ENCODE results near the gene LAG3.
"Not testable (repeated sequence)": the region's sequence is repeated elsewhere in the genome, so short reads cannot be mapped to it uniquely, and the experiment has no call there.

Gene LAG3

DNA sequence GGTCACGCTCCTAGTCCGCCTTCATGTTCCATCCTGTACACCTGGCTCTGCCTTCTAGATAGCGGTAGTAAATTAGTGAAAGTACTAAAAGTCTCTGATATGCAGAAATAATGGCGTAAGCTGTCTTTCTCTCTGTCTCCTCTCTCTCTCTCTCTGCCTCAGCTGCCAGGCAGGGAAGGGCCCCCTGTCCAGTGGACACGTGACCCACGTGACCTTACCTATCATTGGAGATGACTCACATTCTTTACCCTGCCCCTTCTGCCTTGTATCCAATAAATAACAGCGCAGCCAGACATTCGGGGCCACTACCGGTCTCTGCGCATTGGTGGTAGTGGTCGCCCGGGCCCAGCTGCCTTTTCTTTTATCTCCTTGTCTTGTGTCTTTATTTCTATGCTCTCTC lies 30.2 kb upstream of the LAG3 start:
- H3K9me3 ChIP-seq (ENCODE audit: control insufficient read depth in 1 of 2, low read length in 2 of 2); H3K4me3 ChIP-seq (ENCODE audit: low read depth in 1 of 2, low read length in 2 of 2); H3K4me1 ChIP-seq (ENCODE audit: control insufficient read depth in 1 of 2, insufficient read depth in 2 of 2, low read length in 2 of 2); H3K27me3 ChIP-seq (ENCODE audit: low read depth, low read length); H3K27ac ChIP-seq (ENCODE audit: low read length): not testable (repeated sequence)
- peaks cover 10 to 12% of the 10 kb centered on the region in 2 donors for H3K36me3 ChIP-seq (ENCODE audit: control insufficient read depth in 1 of 2, insufficient read depth in 2 of 2, low read length in 2 of 2)

GRCh38 chr12:6742834-6743233 lies 29.5 kb upstream of the LAG3 start:
- H3K36me3 ChIP-seq (ENCODE audit: control insufficient read depth in 1 of 2, insufficient read depth in 2 of 2, low read length in 2 of 2): peaks cover 18 to 19% of the 10 kb centered on the region in 2 donors
- no peaks in the 10 kb centered on the region for H3K9me3 ChIP-seq (ENCODE audit: control insufficient read depth in 1 of 2, low read length in 2 of 2)
- no peak overlapping the region for H3K27ac ChIP-seq (ENCODE audit: low read length)
- H3K4me3 ChIP-seq (ENCODE audit: low read depth in 1 of 2, low read length in 2 of 2): no peak overlapping the region
- no peaks in the 10 kb centered on the region for H3K27me3 ChIP-seq (ENCODE audit: low read depth, low read length)
- H3K4me1 ChIP-seq (ENCODE audit: control insufficient read depth in 1 of 2, insufficient read depth in 2 of 2, low read length in 2 of 2): no peaks in the 10 kb centered on the region

GRCh38 chr12:6743300-6743699 lies 29.0 kb upstream of the LAG3 start:
- H3K4me3 ChIP-seq (ENCODE audit: low read depth in 1 of 2, low read length in 2 of 2); H3K27me3 ChIP-seq (ENCODE audit: low read depth, low read length); H3K9me3 ChIP-seq (ENCODE audit: control insufficient read depth in 1 of 2, low read length in 2 of 2); H3K4me1 ChIP-seq (ENCODE audit: control insufficient read depth in 1 of 2, insufficient read depth in 2 of 2, low read length in 2 of 2); H3K27ac ChIP-seq (ENCODE audit: low read length): not testable (repeated sequence)
- H3K36me3 ChIP-seq (ENCODE audit: control insufficient read depth in 1 of 2, insufficient read depth in 2 of 2, low read length in 2 of 2): peaks cover 23 to 24% of the 10 kb centered on the region in 2 donors

- Histone ChIP-seq H3K27ac (ENCODE audit: low read length) (peak overlapping the region; percentile 54), H3K27me3 (ENCODE audit: low read depth, low read length) (no peaks in the 10 kb centered on the region), H3K4me1 (ENCODE audit: control insufficient read depth in 1 of 2, insufficient read depth in 2 of 2, low read length in 2 of 2) (no peaks in the 10 kb centered on the region), H3K9me3 (ENCODE audit: control insufficient read depth in 1 of 2, low read length in 2 of 2) (no peaks in the 10 kb centered on the region), H3K4me3 (ENCODE audit: low read depth in 1 of 2, low read length in 2 of 2) (no peak overlapping the region), H3K36me3 (ENCODE audit: control insufficient read depth in 1 of 2, insufficient read depth in 2 of 2, low read length in 2 of 2) (peaks cover 36 to 50% of the 10 kb centered on the region in 2 donors)
These were observed 26.4 kb upstream of the LAG3 start for GRCh38 chr12:6745741-6746525.

DNA sequence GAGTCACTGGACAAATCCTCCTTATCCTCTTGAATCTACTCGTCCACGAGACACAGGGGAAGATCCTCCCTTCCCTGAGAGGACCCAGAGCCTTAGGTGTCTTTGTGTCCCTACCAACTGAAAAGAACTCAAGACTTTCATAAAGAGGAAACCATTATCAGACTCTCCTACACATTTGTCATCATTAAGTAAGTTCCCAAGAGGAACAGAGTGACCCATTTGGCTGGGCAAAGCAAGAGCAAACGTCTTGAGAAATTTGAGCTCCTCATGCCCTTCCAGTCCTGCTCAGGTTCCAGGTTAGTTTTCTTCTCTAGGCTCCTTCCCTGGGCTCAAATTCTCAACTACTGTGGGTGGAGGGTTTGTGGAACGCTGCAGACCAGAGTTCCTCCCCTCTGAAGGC lies 25.1 kb upstream of the LAG3 start:
- H3K27ac ChIP-seq (ENCODE audit: low read length): no peak overlapping the region
- H3K36me3 ChIP-seq (ENCODE audit: control insufficient read depth in 1 of 2, insufficient read depth in 2 of 2, low read length in 2 of 2): peaks cover 36 to 58% of the 10 kb centered on the region in 2 donors
- H3K9me3 ChIP-seq (ENCODE audit: control insufficient read depth in 1 of 2, low read length in 2 of 2): no peaks in the 10 kb centered on the region
- H3K4me1 ChIP-seq (ENCODE audit: control insufficient read depth in 1 of 2, insufficient read depth in 2 of 2, low read length in 2 of 2): peaks cover 6 to 11% of the 10 kb centered on the region in 2 donors
- H3K27me3 ChIP-seq (ENCODE audit: low read depth, low read length): no peaks in the 10 kb centered on the region
- no peak overlapping the region for H3K4me3 ChIP-seq (ENCODE audit: low read depth in 1 of 2, low read length in 2 of 2)

DNA sequence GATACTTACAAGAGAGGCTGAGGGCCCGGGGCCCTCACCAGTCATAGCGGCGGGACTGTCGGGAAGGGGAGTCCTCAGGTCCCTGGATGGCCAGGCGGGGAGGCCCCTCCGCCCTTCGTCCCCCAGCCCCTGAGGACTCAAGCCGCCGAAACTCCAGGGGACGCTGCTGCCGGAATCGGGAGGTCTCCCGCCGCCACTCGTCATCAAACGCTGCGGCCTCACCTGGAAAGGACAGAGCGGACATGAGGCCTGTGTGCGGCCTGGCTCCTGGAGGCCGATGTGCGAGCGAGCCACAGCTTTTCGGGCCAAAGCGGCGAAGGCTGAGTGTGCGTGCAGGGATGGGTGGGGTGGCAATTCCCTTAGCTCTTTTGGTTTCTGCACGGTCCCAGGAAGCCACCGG lies 23.6 kb upstream of the LAG3 start:
- H3K4me3 ChIP-seq (ENCODE audit: low read depth in 1 of 2, low read length in 2 of 2): no peak overlapping the region
- H3K9me3 ChIP-seq (ENCODE audit: control insufficient read depth in 1 of 2, low read length in 2 of 2): no peaks in the 10 kb centered on the region
- peaks cover 7 to 14% of the 10 kb centered on the region in 2 donors for H3K4me1 ChIP-seq (ENCODE audit: control insufficient read depth in 1 of 2, insufficient read depth in 2 of 2, low read length in 2 of 2)
- no peaks in the 10 kb centered on the region for H3K27me3 ChIP-seq (ENCODE audit: low read depth, low read length)
- peaks cover 36 to 65% of the 10 kb centered on the region in 2 donors for H3K36me3 ChIP-seq (ENCODE audit: control insufficient read depth in 1 of 2, insufficient read depth in 2 of 2, low read length in 2 of 2)
- H3K27ac ChIP-seq (ENCODE audit: low read length): no peak overlapping the region

- Histone ChIP-seq H3K4me3 (ENCODE audit: low read depth in 1 of 2, low read length in 2 of 2) (no peak overlapping the region), H3K27ac (ENCODE audit: low read length) (no peak overlapping the region), H3K27me3 (ENCODE audit: low read depth, low read length) (no peaks in the 10 kb centered on the region), H3K36me3 (ENCODE audit: control insufficient read depth in 1 of 2, insufficient read depth in 2 of 2, low read length in 2 of 2) (peaks cover 36 to 65% of the 10 kb centered on the region in 2 donors), H3K4me1 (ENCODE audit: control insufficient read depth in 1 of 2, insufficient read depth in 2 of 2, low read length in 2 of 2) (peaks cover 11 to 16% of the 10 kb centered on the region in 2 donors), H3K9me3 (ENCODE audit: control insufficient read depth in 1 of 2, low read length in 2 of 2) (no peaks in the 10 kb centered on the region)
These were observed 21.8 kb upstream of the LAG3 start for GRCh38 chr12:6750506-6750905.

- Histone ChIP-seq H3K4me3 (ENCODE audit: low read depth in 1 of 2, low read length in 2 of 2) (peak overlapping the region; percentile 62 to 90), H3K9me3 (ENCODE audit: control insufficient read depth in 1 of 2, low read length in 2 of 2) (no peaks in the 10 kb centered on the region), H3K36me3 (ENCODE audit: control insufficient read depth in 1 of 2, insufficient read depth in 2 of 2, low read length in 2 of 2) (peaks cover 29 to 56% of the 10 kb centered on the region in 2 donors), H3K4me1 (ENCODE audit: control insufficient read depth in 1 of 2, insufficient read depth in 2 of 2, low read length in 2 of 2) (peaks cover 11 to 16% of the 10 kb centered on the region in 2 donors), H3K27me3 (ENCODE audit: low read depth, low read length) (no peaks in the 10 kb centered on the region), H3K27ac (ENCODE audit: low read length) (peak overlapping the region; percentile 99)
These were observed 20.6 kb upstream of the LAG3 start for GRCh38 chr12:6751767-6752166.

- Histone ChIP-seq H3K4me3 (ENCODE audit: low read depth in 1 of 2, low read length in 2 of 2) (peak overlapping the region; percentile 62 to 90), H3K4me1 (ENCODE audit: control insufficient read depth in 1 of 2, insufficient read depth in 2 of 2, low read length in 2 of 2) (peaks cover 11 to 16% of the 10 kb centered on the region in 2 donors), H3K36me3 (ENCODE audit: control insufficient read depth in 1 of 2, insufficient read depth in 2 of 2, low read length in 2 of 2) (peaks cover 23 to 51% of the 10 kb centered on the region in 2 donors), H3K27ac (ENCODE audit: low read length) (peak overlapping the region; percentile 99), H3K9me3 (ENCODE audit: control insufficient read depth in 1 of 2, low read length in 2 of 2) (no peaks in the 10 kb centered on the region), H3K27me3 (ENCODE audit: low read depth, low read length) (no peaks in the 10 kb centered on the region)
These were observed 20.0 kb upstream of the LAG3 start for GRCh38 chr12:6752167-6752920.

DNA sequence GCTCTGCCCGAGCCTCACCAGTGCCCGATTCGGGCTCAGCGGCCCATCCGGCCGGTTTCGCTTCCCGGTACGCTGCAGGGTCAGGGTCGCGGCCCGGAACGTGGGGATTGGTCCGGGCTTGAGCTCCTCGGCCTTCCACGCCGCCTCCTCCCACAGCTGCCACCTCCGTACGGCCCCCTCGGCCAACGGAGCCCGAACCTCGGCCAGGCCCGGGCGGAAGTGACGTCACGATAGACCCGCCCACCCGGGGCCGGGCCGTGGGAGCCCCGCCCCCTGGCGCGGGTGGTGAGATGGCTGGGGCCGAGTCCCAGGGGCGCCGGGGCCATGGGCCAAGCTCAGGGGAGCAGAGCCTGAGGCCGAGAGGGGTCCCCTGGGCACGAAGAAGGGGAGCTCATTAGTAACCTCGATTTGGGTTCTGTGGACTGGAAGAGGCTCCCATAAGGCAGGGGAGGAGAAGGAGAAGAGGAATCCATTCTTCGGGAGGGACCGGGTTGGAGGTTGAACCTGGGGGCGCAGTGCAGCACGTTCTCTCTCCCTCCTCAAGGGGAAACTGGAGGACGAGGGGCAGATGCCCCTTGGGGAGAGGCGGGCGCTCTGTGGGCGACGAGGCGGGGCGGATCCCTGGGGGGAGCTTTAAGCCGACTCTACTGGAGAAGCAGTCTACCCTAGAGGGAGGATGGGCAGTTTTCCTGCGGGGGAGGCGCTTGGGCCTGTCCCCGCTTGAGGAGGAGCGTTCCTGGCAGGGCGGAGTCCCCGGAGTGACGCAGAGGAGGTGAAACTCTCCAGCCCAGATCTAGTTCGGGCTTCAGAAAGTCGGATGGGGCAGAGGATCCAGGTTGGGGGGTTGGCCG lies 19.2 kb upstream of the LAG3 start, which contains the start of gene MLF2:
TSS of gene MLF2 (minus strand) at position 221 of the 851 bp plus-strand sequence. CDS start 807 bp downstream, outside the sequence.
- Histone ChIP-seq H3K4me1 (ENCODE audit: control insufficient read depth in 1 of 2, insufficient read depth in 2 of 2, low read length in 2 of 2) (peaks cover 11 to 16% of the 10 kb centered on the region in 2 donors), H3K4me3 (ENCODE audit: low read depth in 1 of 2, low read length in 2 of 2) (peak within 1 kb of the TSS; percentile 62 to 90), H3K36me3 (ENCODE audit: control insufficient read depth in 1 of 2, insufficient read depth in 2 of 2, low read length in 2 of 2) (peaks cover 15 to 43% of the 10 kb centered on the region in 2 donors), H3K27ac (ENCODE audit: low read length) (peak within 1 kb of the TSS; percentile 99), H3K9me3 (ENCODE audit: control insufficient read depth in 1 of 2, low read length in 2 of 2) (no peaks in the 10 kb centered on the region), H3K27me3 (ENCODE audit: low read depth, low read length) (no peaks in the 10 kb centered on the region)

Data from muscle layer of duodenum (tissue), 2 donors.